SH-SY5Y (cell line): Measurements from ENCODE around the gene COPE.

ENCODE experiments used
- GATA2 ChIP-seq: IDR thresholded peaks from 2 replicates; pipeline ENCODE4 v1.6.1; 2011; ENCODE audit warnings: mild to moderate bottlenecking, low read depth, low read length
- GATA3 ChIP-seq: IDR thresholded peaks from 2 replicates; pipeline ENCODE4 v1.6.1; 2011; ENCODE audit warnings: low read depth, mild to moderate bottlenecking, low read length, moderate library complexity

DNA sequence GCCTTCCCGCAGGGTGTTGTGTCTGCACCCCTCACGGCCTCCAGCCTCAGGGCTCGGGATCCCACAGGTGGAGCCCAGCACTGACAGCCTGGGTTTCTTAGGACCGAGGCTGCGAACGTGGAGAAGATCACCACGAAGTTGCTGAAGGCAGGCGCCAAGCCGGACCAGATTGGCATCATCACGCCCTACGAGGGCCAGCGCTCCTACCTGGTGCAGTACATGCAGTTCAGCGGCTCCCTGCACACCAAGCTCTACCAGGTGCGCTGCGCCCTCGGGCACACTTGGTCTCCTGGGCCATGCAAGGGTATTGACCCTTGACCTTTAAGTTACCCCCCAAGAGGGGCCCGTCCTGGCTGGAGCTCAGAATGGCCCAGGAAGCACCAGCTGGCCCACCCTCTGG lies 58.5 kb downstream of the COPE start:
- no peak for TF ChIP-seq GATA2
- TF ChIP-seq GATA3, result no peak
